Keratinocyte (primary cell): ENCODE data around the gene DHRSX. TPM values are rescaled to one million over a fixed set of nuclear protein-coding genes. Genes with fewer than 3 reads are reported as not detected.
"Not testable (repeated sequence)": the region's sequence is repeated elsewhere in the genome, so short reads cannot be mapped to it uniquely, and the experiment has no call there.

ENCODE experiments used
- DNase-seq: peaks from one replicate; pipeline ENCODE4 v3.0.0-alpha.2; 2011; ENCODE audit warnings: low read depth, missing footprints, low spot score
- FAIRE-seq: peaks from 2 replicates; lab custom pipeline; 2011; peaks lifted over from hg19 to GRCh38; lab: Jason Lieb, UNC
- H2AFZ ChIP-seq: 2 replicates; pipeline ENCODE4 v1.6.0; 2012; ENCODE audit warnings: low read length, control low read depth, inconsistent platforms; ENCODE audit not compliant: control insufficient read depth
- H3K27ac ChIP-seq: 2 replicates; pipeline ENCODE4 v1.5.1; 2011; ENCODE audit warnings: low read length; ENCODE audit not compliant: control insufficient read depth, insufficient read depth
- H3K27me3 ChIP-seq: 3 replicates; pipeline ENCODE4 v1.6.0; 2011; ENCODE audit warnings: low read length; ENCODE audit not compliant: control insufficient read depth, insufficient read depth; ENCODE audit errors: extremely low read depth
- H3K36me3 ChIP-seq, 2 experiments: 2 replicates in 1 of 2; 3 replicates in 1 of 2; pipeline ENCODE4 v1.5.1; 2011; ENCODE audit warnings: low read length in 2 of 2, mild to moderate bottlenecking in 1 of 2; ENCODE audit not compliant: control insufficient read depth in 2 of 2, insufficient read depth in 2 of 2; ENCODE audit errors: extremely low read depth in 1 of 2
- H3K4me1 ChIP-seq: 3 replicates; pipeline ENCODE4 v1.5.1; 2011; ENCODE audit warnings: low read length; ENCODE audit not compliant: control insufficient read depth, insufficient read depth; ENCODE audit errors: extremely low read depth
- H3K4me2 ChIP-seq: 3 replicates; pipeline ENCODE4 v1.6.0; 2011; ENCODE audit warnings: low read depth, low read length; ENCODE audit not compliant: control insufficient read depth, insufficient read depth; ENCODE audit errors: extremely low read depth
- H3K4me3 ChIP-seq, 3 experiments: fragments of 200-600 bp in 1 of 3; sonication (generic) in 1 of 3; 2 replicates in 2 of 3; 3 replicates in 1 of 3; pipeline ENCODE4 v1.5.1; 2011 to 2016; ENCODE audit warnings: low read length in 3 of 3, mild to moderate bottlenecking in 3 of 3, control low read depth in 2 of 3, inconsistent platforms in 1 of 3, low read depth in 1 of 3, mixed read lengths in 1 of 3, mixed run types in 1 of 3, moderate library complexity in 1 of 3; ENCODE audit not compliant: control insufficient read depth in 2 of 3, insufficient read depth in 2 of 3; ENCODE audit errors: extremely low read depth in 1 of 3
- H3K79me2 ChIP-seq: 2 replicates; pipeline ENCODE4 v1.6.0; 2012; ENCODE audit warnings: low read length; ENCODE audit not compliant: control insufficient read depth, insufficient read depth
- H3K9ac ChIP-seq: 3 replicates; pipeline ENCODE4 v1.6.0; 2011; ENCODE audit warnings: low read length; ENCODE audit not compliant: control insufficient read depth, insufficient read depth; ENCODE audit errors: extremely low read depth
- H3K9me1 ChIP-seq: 3 replicates; pipeline ENCODE4 v1.6.0; 2011; ENCODE audit warnings: low read length; ENCODE audit not compliant: control insufficient read depth, insufficient read depth; ENCODE audit errors: extremely low read depth
- H3K9me3 ChIP-seq: 2 replicates; pipeline ENCODE4 v1.5.1; 2012; ENCODE audit warnings: low read depth, low read length; ENCODE audit not compliant: control insufficient read depth
- H4K20me1 ChIP-seq: 3 replicates; pipeline ENCODE4 v1.6.0; 2011; ENCODE audit warnings: low read length; ENCODE audit not compliant: control insufficient read depth, insufficient read depth; ENCODE audit errors: extremely low read depth
- CTCF ChIP-seq, 3 experiments: IDR thresholded peaks in 1 of 3; conservative IDR thresholded peaks in 1 of 3; optimal IDR thresholded peaks in 1 of 3; 2 replicates in 2 of 3; 3 replicates in 1 of 3; pipeline versions ENCODE3 to v1.5.1; 2011; ENCODE audit warnings: low read length in 3 of 3, mild to moderate bottlenecking in 3 of 3, moderate library complexity in 2 of 3, control low read depth in 1 of 3, inconsistent platforms in 1 of 3; ENCODE audit not compliant: insufficient read depth in 2 of 3; ENCODE audit errors: extremely low read depth in 1 of 3
- EZH2 ChIP-seq: IDR thresholded peaks from one replicate; pipeline ENCODE4 v1.6.1; 2012; ENCODE audit warnings: inconsistent platforms, mild to moderate bottlenecking, low read length, moderate library complexity
- dilution Hi-C: fragments of 300-500 bp; cut with MboI; formaldehyde crosslinking; loops from one replicate; pipeline ENCODE4 v1.7.0; 2020; ENCODE audit warnings: low sequenced_read_pairs; ENCODE audit not compliant: extremely low pct_ligation_motif_present
- polyA plus RNA-seq, 5 experiments: library from polyadenylated mRNA; depleted of rRNA in 3 of 5; stranded (reverse) in 3 of 5; stranded (forward) in 1 of 5; unstranded in 1 of 5; fragments of >200 nt; gene quantifications; 1 replicate in 1 of 5; 2 replicates in 3 of 5; 3 replicates in 1 of 5; pipeline versions ENCODE4 v1.2.1 to v1.2.3, GENCODE V29; 2011 to 2012; ENCODE audit warnings: missing spikeins in 2 of 5, low read depth in 1 of 5, low replicate concordance in 1 of 5

DHRSX gene
- polyA plus RNA-seq, 1 donor (not counting 4 experiments of a cell fraction or from before 2014, with no cell fraction given): 20.4 TPM

GRCh38 chrX:2474963-2475726 is 25.6 kb downstream of the DHRSX start:
- H3K9me1 ChIP-seq: no peaks in the 10 kb centered on the region
- no peak overlapping the region for H3K4me2 ChIP-seq
- H4K20me1 ChIP-seq: no peaks in the 10 kb centered on the region
- peaks cover 48% of the 10 kb centered on the region for H3K79me2 ChIP-seq
- dilution Hi-C loops: no loop called here
- no peak for TF ChIP-seq CTCF (optimal IDR thresholded peaks at IDR 0.05 in 1 of 3, IDR thresholded peaks at IDR 0.05 in 1 of 3, conservative IDR thresholded peaks at IDR 0.05 in 1 of 3; ENCODE audit: extremely low read depth in 1 of 3, insufficient read depth in 2 of 3, low read length in 3 of 3)
- no peak for TF ChIP-seq EZH2
- no peak overlapping the region for H2AFZ ChIP-seq
- no peak overlapping the region for H3K27ac ChIP-seq
- DNase-seq (no peak), FAIRE-seq (no peak)
- H3K4me3 ChIP-seq: no peak overlapping the region
- no peaks in the 10 kb centered on the region for H3K36me3 ChIP-seq
- H3K4me1 ChIP-seq: no peaks in the 10 kb centered on the region
- H3K27me3 ChIP-seq: no peaks in the 10 kb centered on the region
- no peaks in the 10 kb centered on the region for H3K9me3 ChIP-seq
- H3K9ac ChIP-seq: no peak overlapping the region

GRCh38 chrX:2474280-2474962 is 26.4 kb downstream of the DHRSX start:
- Histone ChIP-seq H3K4me1 (no peaks in the 10 kb centered on the region), H3K9ac (no peak overlapping the region), H4K20me1 (no peaks in the 10 kb centered on the region), H2AFZ (no peak overlapping the region), H3K4me2 (no peak overlapping the region), H3K4me3 (no peak overlapping the region), H3K36me3 (no peaks in the 10 kb centered on the region), H3K9me3 (no peaks in the 10 kb centered on the region), H3K79me2 (peaks cover 48% of the 10 kb centered on the region), H3K9me1 (no peaks in the 10 kb centered on the region), H3K27me3 (no peaks in the 10 kb centered on the region), H3K27ac (no peak overlapping the region)
- FAIRE-seq (no peak), DNase-seq (no peak)
- dilution Hi-C loops: no loop called here
- TF ChIP-seq EZH2 (no peak), CTCF (optimal IDR thresholded peaks at IDR 0.05 in 1 of 3, IDR thresholded peaks at IDR 0.05 in 1 of 3, conservative IDR thresholded peaks at IDR 0.05 in 1 of 3; ENCODE audit: extremely low read depth in 1 of 3, insufficient read depth in 2 of 3, low read length in 3 of 3) (no peak)

GRCh38 chrX:2473064-2473463 is 27.7 kb downstream of the DHRSX start:
- H3K9ac ChIP-seq, H3K27ac ChIP-seq, H3K4me2 ChIP-seq, H3K4me1 ChIP-seq, H3K27me3 ChIP-seq, H3K9me3 ChIP-seq, H3K9me1 ChIP-seq, FAIRE-seq, H2AFZ ChIP-seq, H3K4me3 ChIP-seq, H3K36me3 ChIP-seq, dilution Hi-C loops, H4K20me1 ChIP-seq, DNase-seq: not testable (repeated sequence)
- peaks cover 47% of the 10 kb centered on the region for H3K79me2 ChIP-seq
